ENCODE data around the gene NDC80.

GRCh38 chr18:2656237-2656980 is 85.1 kb downstream of the NDC80 start:
- TF ChIP-seq FOXK1 (CRISPR knock-in tag; IDR thresholded peaks at IDR 0.05): no peak
- no peak for TF ChIP-seq MXD4 (CRISPR knock-in tag; IDR thresholded peaks at IDR 0.05; ENCODE audit: borderline replicate concordance)
- TF ChIP-seq ETV6 (CRISPR knock-in tag; IDR thresholded peaks at IDR 0.05): no peak
- no peak for TF ChIP-seq CTCF (IDR thresholded peaks at IDR 0.05)
- TF ChIP-seq ZNF138 (CRISPR knock-in tag; conservative IDR thresholded peaks at IDR 0.05): no peak
- no peak for TF ChIP-seq E2F4 (CRISPR knock-in tag; IDR thresholded peaks at IDR 0.05; ENCODE audit: borderline replicate concordance, low read depth)
- TF ChIP-seq, protein P1, sequence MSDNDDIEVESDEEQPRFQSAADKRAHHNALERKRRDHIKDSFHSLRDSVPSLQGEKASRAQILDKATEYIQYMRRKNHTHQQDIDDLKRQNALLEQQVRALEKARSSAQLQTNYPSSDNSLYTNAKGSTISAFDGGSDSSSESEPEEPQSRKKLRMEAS (CRISPR knock-in tag; IDR thresholded peaks at IDR 0.05): no peak
- TF ChIP-seq CREB1 (CRISPR knock-in tag; IDR thresholded peaks at IDR 0.05): no peak
- no peak for TF ChIP-seq ZNF512 (CRISPR knock-in tag; IDR thresholded peaks at IDR 0.05; ENCODE audit: borderline replicate concordance)
- no peak for TF ChIP-seq ESRRA (CRISPR knock-in tag; IDR thresholded peaks at IDR 0.05; ENCODE audit: borderline replicate concordance)

All from WTC11 (cell line).